Right lung (tissue), 10 donors: ENCODE data around the gene CLEC18A. TPM values are rescaled to one million over a fixed set of nuclear protein-coding genes. Genes with fewer than 3 reads are reported as not detected.
"Not testable (repeated sequence)": the region's sequence is repeated elsewhere in the genome, so short reads cannot be mapped to it uniquely, and the experiment has no call there.

Experiments
- DNase-seq, 2 donors: peaks; one replicate each; pipeline ENCODE4 v3.0.0-alpha.2; 2013
- long read RNA-seq, 8 donors: transcript quantifications; one replicate each; lab custom pipeline, GENCODE V29; 2026
- polyA plus RNA-seq, 5 donors: library from polyadenylated mRNA; unstranded; fragments of 120-200 nt; gene quantifications; one replicate each; pipeline versions ENCODE4 v1.2.1 to v1.2.3, GENCODE V29; 2013; ENCODE audit warnings: inconsistent platforms in 1 of 5, low replicate concordance in 1 of 5; ENCODE audit not compliant: insufficient read length in 5 of 5, insufficient read depth in 1 of 5

Gene CLEC18A
- polyA plus RNA-seq, result 1 to 10 TPM in 1 of 5 donors, under 1 TPM in 4; 0.48 to 1.4 (median 0.89) TPM
- long read RNA-seq, donor 1, result 0 reads
- long read RNA-seq, donor 2, result 0 reads
- long read RNA-seq, donor 3, result 0 reads
- long read RNA-seq, donor 4, partial matches to known transcripts, result 0 of 1 reads
- long read RNA-seq, donor 4, other reads (novel, unspliced or antisense), result 0 of 1 reads
- long read RNA-seq, donor 5, result 0 reads
- long read RNA-seq, donor 6, result 0 reads
- long read RNA-seq, donor 7, partial matches to known transcripts, result 0 of 1 reads
- long read RNA-seq, donor 7, other reads (novel, unspliced or antisense), result 0 of 1 reads
- long read RNA-seq, donor 8, result 0 reads

- not testable (repeated sequence) for DNase-seq
These were observed at the start of gene CLEC18A for GRCh38 chr16:69951017-69951671. CLEC18A (plus strand) TSS chr16:69951334; CDS start chr16:69951367, 33 bp downstream.

- DNase-seq, result no peak
These were observed 47.2 kb upstream of the CLEC18A start for GRCh38 chr16:69903865-69904415.

GRCh38 chr16:69904495-69905170 lies 46.5 kb upstream of the CLEC18A start:
- DNase-seq, result no peak

- DNase-seq, result no peak
These were observed 46.0 kb upstream of the CLEC18A start for GRCh38 chr16:69905171-69905555.

- DNase-seq, result no peak
These were observed 44.2 kb upstream of the CLEC18A start for GRCh38 chr16:69906838-69907401.

GRCh38 chr16:69909043-69909442 lies 42.1 kb upstream of the CLEC18A start:
- no peak for DNase-seq

- no peak for DNase-seq
These were observed 41.4 kb upstream of the CLEC18A start for GRCh38 chr16:69909760-69910159.

GRCh38 chr16:69910964-69911363 lies 40.2 kb upstream of the CLEC18A start:
- no peak for DNase-seq

- DNase-seq, result no peak
These were observed 34.7 kb upstream of the CLEC18A start for GRCh38 chr16:69916462-69916861.

- no peak for DNase-seq
These were observed 33.8 kb upstream of the CLEC18A start for GRCh38 chr16:69917311-69917710.

- DNase-seq, result no peak
These were observed 33.4 kb upstream of the CLEC18A start for GRCh38 chr16:69917739-69918138.

GRCh38 chr16:69918241-69918640 lies 32.9 kb upstream of the CLEC18A start:
- DNase-seq, result no peak

GRCh38 chr16:69921127-69921526 lies 30.0 kb upstream of the CLEC18A start:
- DNase-seq, result no peak

- no peak for DNase-seq
These were observed 28.9 kb upstream of the CLEC18A start for GRCh38 chr16:69922200-69922599.

- DNase-seq, result no peak
These were observed 26.9 kb upstream of the CLEC18A start for GRCh38 chr16:69924041-69924775.

GRCh38 chr16:69924777-69925191 lies 26.4 kb upstream of the CLEC18A start:
- DNase-seq, result peak in 1 of 2 donors; percentile 30

GRCh38 chr16:69925311-69925710 lies 25.8 kb upstream of the CLEC18A start:
- no peak for DNase-seq

- DNase-seq, result no peak
These were observed 24.9 kb upstream of the CLEC18A start for GRCh38 chr16:69926241-69926640.

GRCh38 chr16:69927056-69927757 lies 23.9 kb upstream of the CLEC18A start:
- DNase-seq, result peak in 1 of 2 donors; percentile 32

- DNase-seq, result no peak
These were observed 22.2 kb upstream of the CLEC18A start for GRCh38 chr16:69928856-69929400.
